Cardiac septum (tissue), 1 donor: ENCODE data around the gene SYP. TPM values are rescaled to one million over a fixed set of nuclear protein-coding genes. Genes with fewer than 3 reads are reported as not detected.
"Not testable (repeated sequence)": the region's sequence is repeated elsewhere in the genome, so short reads cannot be mapped to it uniquely, and the experiment has no call there.

ENCODE experiments used
- DNase-seq: peaks from one replicate; pipeline ENCODE4 v3.0.0-alpha.2; 2020; ENCODE audit warnings: low spot score
- intact Hi-C: fragments of 100-400 bp; cut with DNase I; formaldehyde crosslinking; loops from one replicate; pipeline ENCODE4 v1.14.0; 2022
- total RNA-seq: library from RNA; stranded (reverse); fragmentation: NEBNext Ultra II Directional; extraction: Animal tissue kit (Norgen Biotek cat#: 25700); gene quantifications from one replicate; pipeline ENCODE4 v1.2.1, GENCODE V29; 2021
- donor health status: DM: no; HTN: no; CAD: no.

Gene SYP
- total RNA-seq, 1 donor from 2014 or later = 1.2 TPM

DNA sequence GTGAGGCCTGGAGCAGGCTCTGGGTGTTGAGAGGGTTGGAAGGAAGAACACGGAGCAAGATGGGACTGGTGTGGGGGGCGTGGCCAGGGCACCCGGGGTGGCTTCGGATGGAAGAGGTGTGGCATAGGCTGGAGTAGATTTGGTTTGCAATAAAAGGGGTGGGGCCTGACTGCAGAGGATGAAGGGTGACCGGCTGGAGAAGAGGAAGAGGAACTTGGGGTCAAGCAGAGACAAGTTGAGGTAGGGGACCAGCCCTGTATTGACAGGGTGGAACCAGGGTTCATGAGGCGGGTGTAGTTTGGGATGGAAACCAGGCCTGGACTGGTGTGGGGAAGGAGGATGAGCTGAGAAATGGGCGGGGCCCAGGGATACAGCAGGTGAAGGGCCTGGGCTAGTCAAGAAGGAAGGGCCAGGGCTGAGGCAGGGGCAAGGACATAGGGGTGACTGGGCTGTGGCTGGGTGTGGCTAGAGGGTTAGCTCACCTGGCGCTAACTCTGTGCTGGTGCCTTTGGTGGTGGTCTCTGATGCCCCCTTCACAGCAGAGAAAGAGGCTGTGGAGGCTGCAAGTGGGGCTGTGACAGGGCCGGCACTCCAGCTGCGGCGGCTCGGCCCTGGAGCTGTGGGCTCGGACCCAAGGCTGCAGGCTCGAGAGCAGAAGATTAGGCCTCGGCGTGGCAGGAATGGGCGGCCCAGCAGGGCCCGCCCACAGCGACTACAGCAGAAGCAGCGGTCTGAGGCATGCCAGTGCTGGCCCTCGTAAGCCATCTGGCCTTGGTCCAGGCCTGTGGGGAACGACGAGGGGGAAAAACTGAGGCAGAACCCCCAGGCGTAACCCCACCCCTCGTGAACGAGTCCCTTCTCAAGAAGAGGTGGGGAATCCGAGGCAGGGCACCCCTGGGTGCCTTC is 23.3 kb downstream of the SYP start:
- intact Hi-C loops = no loop called here
- DNase-seq = no peak

DNA sequence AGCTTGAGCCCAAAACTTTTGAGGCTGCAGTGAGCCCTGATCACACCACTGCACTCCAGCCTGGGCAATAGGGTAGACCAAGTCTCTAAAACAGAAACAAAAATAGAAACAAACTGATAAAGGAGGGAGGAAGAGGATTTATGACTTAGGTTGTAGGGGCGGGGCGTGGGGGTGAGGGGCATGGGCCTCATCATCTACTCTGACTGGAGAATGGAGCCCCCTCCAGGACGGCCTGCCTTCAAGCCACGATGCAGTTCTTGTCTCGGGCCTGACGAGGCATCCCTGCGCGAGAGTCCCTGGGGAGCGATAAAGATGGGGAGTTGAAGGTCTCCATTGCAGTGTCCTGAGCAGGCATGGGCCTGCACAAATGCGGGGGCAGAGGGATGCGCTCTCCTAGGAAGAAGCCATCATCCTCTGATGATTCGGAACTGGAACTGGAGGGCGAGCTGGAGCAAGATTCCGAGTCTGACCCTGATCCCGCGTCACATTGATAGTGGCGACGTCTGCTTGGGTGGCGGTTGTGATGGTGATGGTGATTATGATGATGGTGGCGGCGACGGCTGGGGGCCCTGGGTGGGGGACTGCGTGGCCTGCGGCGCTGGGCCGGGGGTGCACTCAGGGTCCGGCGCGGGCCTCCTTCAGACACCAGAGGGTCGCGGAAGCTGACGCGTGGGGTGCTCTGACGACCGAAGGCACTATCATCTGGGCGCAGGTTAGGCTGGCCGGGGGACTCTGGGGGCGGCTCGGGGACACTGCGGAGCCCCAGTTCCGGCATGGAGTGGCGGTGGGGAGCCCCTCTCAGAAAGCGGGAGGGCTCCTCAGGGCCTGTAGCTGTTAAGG is 24.3 kb downstream of the SYP start:
- intact Hi-C loops = no loop called here
- DNase-seq = no peak

DNA sequence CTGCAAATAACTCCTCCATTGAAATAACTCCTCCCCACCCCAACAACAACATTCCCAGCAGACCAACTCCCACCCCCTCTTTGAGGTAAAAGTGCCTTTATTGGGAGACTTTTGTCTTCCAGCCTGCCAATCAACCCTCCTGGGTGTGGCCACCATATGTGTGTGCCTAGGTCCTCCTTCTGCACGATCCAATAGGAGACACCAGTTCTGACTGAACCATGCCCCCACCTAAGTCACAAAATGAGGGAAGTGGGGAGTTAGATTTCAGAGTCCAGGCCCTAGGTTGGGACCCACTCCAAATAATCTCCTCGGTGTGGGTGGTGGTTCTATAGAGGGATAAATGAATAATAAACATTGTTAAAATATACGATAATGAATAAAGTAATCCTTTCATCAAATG is 25.3 kb downstream of the SYP start:
- DNase-seq = no peak
- intact Hi-C loops = no loop called here

DNA sequence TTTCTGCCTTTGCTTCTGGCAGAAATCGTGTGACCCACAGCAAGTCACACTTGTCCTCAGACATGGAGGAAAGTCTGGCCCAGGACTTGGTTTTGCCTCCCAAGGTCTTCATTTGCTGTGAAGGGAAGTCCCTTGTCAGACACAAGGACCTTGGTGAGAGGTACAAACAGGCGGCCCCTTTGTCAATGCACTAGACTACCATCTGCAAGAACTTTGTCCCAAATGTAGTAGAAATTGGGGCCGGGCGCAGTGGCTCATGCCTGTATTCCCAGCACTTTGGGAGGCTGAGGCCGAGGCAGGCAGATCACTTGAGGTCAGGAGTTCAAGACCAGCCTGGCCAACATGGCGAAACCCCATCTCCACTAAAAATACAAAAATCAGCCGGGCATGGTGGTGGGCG is 26.4 kb downstream of the SYP start:
- intact Hi-C loops, DNase-seq: not testable (repeated sequence)

DNA sequence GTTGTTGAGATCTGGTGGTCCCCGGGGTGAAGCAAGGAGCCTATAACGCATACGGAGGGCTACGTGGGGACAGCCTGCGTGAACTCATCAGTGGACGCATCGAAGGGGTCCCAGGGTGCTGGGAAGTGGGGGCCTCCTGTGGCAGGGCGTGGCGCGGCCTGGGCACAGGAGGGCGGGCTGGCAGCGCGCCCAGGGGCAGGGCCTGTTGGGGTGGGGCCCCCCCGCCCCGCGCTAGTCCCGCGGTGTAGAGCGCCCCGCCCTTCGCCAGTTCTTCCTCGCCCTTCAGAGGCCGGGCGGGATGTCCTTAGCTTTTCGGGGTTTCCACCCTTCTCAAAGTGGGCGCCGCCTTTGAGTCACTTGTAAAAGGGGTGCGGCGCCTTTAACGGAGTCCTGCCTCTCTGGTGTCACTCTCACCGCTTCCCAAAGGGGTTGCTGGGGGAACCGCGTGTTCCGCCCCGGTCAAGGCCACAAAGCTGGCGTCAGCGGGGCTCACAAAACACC is 27.7 kb downstream of the SYP start:
- DNase-seq = peak; percentile 91
- intact Hi-C loops = no loop called here

DNA sequence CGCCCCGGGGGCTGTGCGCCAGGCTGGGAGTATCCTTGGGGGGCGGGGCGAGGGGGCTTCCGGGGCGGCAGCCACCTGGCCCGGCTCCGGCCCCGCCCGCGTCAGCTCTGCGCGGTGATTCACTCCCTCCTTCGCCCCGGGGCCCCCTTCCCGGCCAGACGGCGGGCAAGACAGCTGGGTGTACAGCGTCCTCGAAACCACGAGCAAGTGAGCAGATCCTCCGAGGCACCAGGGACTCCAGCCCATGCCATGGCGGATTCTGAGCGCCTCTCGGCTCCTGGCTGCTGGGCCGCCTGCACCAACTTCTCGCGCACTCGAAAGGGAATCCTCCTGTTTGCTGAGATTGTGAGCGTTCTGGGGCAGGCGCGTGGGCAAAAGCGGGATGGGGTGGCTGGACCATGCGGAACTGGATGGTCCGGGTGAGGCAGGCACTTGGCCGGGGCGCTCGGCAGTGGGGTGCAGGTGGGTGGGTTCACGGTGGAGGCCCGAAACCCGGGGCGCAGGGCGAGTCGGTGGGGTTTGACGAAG is 28.2 kb downstream of the SYP start, which contains the start of gene PLP2:
Gene PLP2 (plus strand): TSS at position 147 of the 528 bp plus-strand sequence. CDS start 103 bp downstream, at position 250.
- intact Hi-C loops = no loop called here
- no peak for DNase-seq

DNA sequence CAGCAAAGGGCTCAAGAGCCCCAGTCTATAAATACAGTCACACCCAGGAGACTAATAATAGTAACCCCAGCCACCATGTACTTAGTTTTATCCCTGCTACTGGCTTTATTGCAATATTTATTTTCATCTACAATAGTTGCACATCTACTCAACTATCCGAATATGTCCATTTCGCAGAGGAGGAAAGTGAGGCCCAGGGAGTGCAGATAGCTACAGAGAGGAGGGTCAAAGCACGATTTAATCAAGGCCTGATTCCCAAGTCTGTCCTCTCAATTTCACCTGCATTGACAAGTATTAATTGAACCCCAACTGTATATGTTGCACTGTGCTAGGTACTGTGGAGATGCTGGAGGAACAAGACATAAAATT is 32.3 kb downstream of the SYP start:
- intact Hi-C loops = no loop called here

DNA sequence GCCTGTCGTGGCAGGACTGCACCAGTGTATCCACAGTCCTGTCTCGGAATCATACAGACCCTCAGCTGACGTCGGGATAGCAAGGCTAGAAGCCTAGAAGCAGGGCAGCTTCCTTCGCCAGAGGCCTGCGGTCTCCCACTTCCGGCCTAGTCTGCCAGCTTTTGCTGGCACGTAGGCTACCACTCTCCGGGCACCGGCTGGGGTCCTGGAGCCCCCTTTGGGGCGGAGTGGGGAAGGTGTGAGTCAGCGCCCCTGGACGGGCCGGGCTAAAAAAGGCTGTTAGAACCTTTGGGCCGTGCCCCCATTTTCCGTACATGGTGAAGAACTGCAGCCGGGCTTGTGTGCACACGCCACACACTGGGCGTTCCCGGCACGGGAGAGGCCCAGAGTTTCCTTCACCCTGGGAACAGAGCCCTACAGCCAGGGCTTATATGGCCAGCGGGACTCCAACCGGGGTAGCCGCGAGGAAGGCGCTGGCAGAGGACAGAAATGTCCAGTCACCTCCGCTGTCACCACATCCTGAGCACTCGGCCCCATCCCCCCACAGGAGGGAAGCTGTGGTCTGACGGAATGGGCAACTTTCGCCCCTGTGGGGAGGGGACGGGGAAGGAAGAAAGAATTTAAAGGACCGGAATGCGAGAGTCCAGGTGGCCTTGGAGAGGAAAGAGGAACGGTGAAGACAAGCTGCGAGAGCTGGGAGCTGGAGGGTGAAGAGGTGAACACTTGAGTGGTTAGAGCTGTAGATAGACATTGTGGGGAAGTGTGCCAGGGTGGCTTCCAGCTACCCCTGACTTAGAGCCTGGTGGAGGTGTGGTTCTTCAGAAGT is 32.9 kb downstream of the SYP start:
- peak; percentile 92 for DNase-seq
- intact Hi-C loops = no loop called here

More for the DNA sequence above, 32.3 kb downstream of the SYP start:
- DNase-seq = no peak

DNA sequence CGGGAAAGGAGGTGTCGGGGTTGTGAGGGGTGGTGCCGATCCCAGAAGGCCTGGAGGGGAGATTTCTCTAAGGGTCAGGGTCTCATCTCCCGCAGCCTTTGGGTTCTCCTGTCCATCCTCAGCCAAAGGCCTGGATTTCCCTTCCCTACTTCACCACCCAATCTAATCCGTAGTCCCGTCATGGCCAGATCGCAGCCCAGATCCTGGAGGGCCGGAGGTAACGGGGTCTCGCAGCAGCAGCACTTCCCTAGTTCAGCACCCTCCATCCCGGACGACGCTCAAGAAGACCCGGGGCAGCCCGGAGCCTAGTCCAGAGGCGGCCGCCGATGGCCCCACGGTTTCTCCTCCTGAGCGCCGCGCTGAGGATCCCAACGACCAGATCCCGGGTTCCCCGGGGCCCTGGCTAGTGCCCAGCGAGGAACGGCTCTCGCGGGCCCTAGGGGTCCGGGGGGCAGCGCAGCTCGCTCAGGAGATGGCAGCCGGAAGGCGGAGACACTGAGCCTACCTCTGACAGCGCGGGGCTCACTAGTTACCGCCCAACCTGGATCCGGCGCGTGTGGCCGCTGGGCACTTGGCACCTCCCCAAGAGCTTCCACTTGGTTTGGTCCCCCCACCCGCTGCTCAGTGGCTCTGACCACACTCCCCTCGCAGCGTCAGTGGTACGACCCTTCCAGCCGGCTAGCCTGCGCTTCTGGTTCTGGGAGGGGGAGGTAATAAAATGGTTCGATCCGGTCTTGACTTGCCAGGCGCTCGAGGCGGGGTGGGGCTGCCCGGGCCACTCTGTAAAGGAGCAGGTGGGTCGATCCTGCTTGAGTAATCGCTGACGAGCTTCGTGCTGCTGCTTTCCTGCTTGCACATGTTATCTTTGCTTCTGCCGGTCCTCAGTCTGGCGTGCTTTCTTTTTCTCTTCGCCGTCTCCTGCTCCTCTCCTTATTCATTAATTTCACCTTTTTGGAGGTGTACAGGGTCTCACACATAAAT is 33.8 kb downstream of the SYP start:
- intact Hi-C loops = loop anchor here (2.0 kb wide), 1 partner anchor 19 kb away; no protein-coding TSS in a partner anchor
- DNase-seq = peak; percentile 91

DNA sequence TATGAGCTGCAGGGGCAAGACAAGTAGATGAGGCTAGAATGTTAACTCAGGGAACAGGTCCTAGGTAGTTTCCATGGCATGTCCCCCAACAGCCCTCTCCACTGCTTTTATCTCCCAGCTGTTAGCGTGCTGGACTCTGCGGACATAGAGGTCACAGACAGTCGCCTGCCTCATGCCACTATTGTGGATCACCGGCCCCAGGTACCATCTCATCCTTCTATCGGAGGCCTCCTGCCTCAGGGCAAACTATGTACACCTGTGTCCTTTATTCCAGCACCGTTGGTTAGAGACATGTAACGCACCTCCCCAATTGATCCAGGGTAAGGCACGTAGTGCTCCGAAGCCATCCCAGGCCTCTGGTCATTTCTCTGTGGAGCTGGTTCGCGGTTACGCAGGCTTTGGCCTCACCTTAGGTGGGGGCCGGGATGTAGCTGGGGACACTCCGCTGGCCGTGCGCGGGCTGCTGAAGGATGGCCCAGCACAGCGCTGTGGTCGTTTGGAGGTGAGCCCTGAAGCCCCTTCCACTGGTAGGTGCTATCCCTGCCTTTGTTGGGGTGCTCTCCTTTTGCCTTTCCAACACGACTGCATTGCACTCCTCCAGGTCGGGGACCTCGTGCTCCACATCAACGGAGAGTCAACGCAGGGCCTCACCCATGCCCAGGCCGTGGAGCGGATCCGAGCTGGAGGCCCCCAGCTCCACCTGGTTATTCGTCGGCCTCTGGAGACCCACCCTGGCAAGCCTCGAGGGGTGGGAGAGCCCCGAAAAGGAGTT is 35.2 kb downstream of the SYP start:
- DNase-seq = no peak
- intact Hi-C loops = loop anchor here (2.0 kb wide), 1 partner anchor 20 kb away; no protein-coding TSS in a partner anchor

DNA sequence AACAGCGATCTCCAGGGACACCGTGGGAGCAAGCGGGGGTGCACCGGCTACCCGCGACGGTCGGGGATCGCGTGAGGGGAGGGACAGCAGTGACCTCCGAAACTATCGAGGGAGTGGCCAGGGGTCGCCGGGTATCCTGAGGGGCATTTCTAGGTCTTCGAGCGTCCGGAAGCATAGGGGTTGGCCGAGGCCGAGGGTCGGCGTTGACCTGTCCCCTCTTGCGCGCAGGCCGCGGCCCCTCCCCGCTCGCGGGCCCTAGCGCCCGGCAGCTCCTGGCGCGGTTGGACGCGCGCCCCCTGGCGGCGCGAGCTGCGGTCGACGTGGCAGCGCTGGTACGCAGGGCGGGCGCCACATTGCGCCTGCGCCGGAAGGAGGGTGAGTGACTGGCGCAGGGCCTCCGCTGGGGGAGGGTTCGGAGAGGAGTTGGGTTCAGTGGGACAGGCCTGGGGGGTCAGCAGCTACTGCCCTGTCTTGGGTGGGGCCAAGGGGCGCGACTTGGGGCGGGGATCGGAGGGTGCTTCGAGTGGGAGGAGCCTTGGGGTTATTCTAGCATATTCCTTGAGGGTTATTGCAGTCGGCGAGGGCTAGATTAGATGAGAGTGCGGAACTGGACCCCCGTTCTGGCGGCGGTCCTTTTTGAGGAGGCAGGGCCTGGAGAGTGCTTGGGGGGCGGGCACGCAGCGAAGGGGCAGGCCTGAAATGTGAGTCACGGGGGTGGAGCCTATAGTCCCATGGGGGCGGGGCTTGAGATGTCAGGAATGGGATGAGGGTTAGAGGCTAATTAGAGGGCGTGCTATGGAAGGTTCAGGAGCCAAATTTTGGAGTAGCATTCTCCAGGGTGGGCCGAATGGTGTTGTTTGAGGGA is 36.2 kb downstream of the SYP start:
- intact Hi-C loops = loop anchor here (2.0 kb wide), 1 partner anchor 21 kb away; no protein-coding TSS in a partner anchor
- peak; percentile 93 for DNase-seq

DNA sequence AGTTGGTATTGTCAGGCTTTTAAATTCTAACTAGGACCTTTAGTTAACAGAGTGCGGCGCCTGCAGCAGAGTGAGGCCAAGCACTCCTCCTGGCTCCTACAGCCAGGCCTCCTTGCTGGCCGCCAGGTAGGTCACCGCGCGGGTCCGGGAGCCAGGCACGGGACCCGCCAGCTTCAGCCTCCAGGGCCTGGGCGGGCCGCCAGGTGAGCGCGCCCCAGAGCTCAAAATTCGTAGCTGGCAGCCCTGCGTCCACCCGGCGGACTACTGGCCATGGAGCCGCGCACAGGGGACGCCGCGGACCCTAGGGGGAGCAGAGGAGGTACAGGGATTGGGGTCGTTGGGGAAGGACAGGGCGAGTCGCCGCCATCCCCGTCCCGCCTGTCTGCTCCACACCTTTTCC is 37.4 kb downstream of the SYP start, which contains the start of gene MAGIX:
Gene MAGIX (plus strand): TSS at position 139 of the 400 bp plus-strand sequence. CDS start 132 bp downstream, at position 271.
- intact Hi-C loops = no loop called here
- DNase-seq = no peak

DNA sequence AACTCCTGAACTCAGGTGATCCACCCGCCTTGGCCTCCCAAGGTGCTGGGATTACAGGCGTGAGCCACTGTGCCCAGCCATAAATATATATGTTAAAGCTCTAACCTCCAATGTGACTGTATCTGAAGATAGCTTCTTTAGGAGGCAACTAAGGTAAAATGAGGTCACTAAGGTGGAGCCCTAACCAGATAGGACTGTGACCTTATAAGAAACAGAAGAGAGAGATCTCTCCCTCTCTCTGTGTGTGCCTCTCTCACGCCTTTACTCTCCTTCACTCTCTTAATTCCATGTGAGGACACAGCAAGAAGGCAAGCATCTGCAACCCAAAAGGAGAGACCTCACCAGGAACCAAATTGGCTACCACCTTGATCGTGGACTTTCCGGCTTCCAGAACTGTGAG is 38.4 kb downstream of the SYP start:
- intact Hi-C loops = no loop called here
- DNase-seq = no peak

DNA sequence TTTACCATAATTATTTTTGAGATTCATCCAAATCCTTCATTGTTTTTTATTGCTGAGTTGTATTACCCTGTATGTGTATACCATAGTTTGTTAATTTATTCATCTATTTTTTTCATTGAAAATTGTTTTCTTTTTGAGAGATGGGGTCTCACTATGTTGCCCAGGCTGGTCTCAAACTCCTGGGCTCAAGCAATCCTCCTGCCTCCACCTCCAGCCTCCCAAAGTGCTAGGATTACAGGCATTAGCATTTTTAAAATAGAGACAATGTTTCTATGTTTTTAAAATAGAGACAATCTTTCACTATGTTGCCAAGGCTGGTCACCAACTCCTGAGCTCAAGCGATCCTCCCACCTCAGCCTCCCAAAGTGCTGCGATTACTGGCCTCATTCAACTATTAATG is 39.1 kb downstream of the SYP start:
- intact Hi-C loops = no loop called here

DNA sequence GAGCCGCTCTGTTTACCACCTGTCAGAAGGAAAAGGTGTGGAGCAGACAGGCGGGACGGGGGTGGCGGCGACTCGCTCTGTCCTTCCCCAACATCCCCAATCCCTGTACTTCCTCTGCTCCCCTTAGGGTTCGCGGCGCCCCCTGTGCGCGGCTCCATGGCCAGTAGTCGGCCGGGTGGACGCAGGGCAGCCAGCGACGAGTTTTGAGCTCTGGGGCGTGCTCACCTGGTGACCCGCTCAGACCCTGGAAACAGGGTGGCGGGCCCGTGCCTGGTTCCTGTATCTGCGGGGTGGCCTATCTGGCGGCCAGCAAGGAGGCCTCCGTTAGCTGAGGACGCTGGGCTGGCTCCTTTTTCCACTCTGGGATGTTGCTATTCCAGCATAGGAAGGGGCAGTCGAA is 42.8 kb downstream of the SYP start:
- intact Hi-C loops = no loop called here
- no peak for DNase-seq

More for the DNA sequence above, 39.1 kb downstream of the SYP start:
- DNase-seq = no peak
